OCI-LY3 (cell line): ENCODE results near the gene GAK.

Source experiments
- EZH2phosphoT487 ChIP-seq: fragments of 200-600 bp; shearing (Covaris generic); IDR thresholded peaks from 2 replicates; pipeline ENCODE4 v1.6.1; 2018; ENCODE audit warnings: antibody characterized with exemption, mixed run types, low read depth
- TF ChIP-seq, protein P1 (sequence below): fragments of 200-600, 300-600 bp; sonication (generic); IDR thresholded peaks from 2 replicates; pipeline ENCODE4 v1.5.1; 2014; ENCODE audit warnings: antibody characterized with exemption, low read length, low read depth

DNA sequence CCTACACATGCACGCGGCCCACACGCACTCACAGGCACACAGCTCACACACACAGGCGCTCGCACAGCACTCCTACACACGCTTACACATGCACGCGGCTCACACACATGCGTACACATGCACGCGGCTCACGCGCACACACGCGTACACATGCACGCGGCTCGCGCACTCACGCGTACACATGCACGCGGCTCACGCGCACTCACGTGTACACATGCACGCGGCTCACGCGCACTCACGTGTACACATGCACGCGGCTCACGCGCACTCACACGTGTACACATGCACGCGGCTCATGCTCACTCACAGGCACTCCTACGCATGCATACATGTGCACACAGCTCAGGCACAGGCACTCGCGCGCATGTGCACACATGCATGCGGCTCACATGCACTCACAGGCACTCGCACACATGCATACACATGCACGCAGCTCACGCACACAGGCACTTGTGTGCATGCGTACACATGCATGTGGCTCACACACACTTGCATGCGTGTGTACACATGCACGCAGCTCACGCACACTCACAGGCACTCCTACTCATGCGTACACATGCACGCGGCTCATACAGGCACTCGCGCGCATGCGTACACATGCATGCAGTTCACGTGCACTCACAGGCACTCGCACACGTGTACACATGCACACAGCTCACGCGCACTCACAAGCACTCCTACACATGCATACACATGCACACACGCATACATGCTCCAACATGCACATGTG is 44.9 kb downstream of the GAK start:
- TF ChIP-seq, protein P1, sequence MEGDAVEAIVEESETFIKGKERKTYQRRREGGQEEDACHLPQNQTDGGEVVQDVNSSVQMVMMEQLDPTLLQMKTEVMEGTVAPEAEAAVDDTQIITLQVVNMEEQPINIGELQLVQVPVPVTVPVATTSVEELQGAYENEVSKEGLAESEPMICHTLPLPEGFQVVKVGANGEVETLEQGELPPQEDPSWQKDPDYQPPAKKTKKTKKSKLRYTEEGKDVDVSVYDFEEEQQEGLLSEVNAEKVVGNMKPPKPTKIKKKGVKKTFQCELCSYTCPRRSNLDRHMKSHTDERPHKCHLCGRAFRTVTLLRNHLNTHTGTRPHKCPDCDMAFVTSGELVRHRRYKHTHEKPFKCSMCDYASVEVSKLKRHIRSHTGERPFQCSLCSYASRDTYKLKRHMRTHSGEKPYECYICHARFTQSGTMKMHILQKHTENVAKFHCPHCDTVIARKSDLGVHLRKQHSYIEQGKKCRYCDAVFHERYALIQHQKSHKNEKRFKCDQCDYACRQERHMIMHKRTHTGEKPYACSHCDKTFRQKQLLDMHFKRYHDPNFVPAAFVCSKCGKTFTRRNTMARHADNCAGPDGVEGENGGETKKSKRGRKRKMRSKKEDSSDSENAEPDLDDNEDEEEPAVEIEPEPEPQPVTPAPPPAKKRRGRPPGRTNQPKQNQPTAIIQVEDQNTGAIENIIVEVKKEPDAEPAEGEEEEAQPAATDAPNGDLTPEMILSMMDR, result no peak
- no peak for TF ChIP-seq EZH2phosphoT487
